Endothelial cell of umbilical vein (primary cell): Measurements from ENCODE around the gene P2RX4. TPM values are rescaled to one million over a fixed set of nuclear protein-coding genes. Genes with fewer than 3 reads are reported as not detected.

Experiments
- BruUV-seq: library from RNA; stranded (reverse); fragments of 400-500 nt; replicated peaks from 2 replicates; lab custom pipeline; 2021; lab: Mats Ljungman, UMichigan
- CTCF ChIA-PET: fragments of 300-600, 350-600 bp; sonication (Branson Sonifier 250); formaldehyde crosslinking; loops from one replicate; lab custom pipeline; 2021; ENCODE audit warnings: antibody characterized with exemption, inconsistent platforms; lab: Charles Lee
- POLR2A ChIA-PET: fragments of 300-600, 350-600 bp; sonication (Branson Sonifier 250); formaldehyde crosslinking; loops from one replicate; lab custom pipeline; 2021; ENCODE audit warnings: antibody characterized with exemption, inconsistent platforms; lab: Charles Lee
- DNase-seq: peaks from one replicate; pipeline ENCODE4 v3.0.0-alpha.2; 2011; ENCODE audit warnings: low read depth, low spot score
- FAIRE-seq: peaks from 2 replicates; lab custom pipeline; 2011; peaks lifted over from hg19 to GRCh38; lab: Jason Lieb, UNC
- H2AFZ ChIP-seq: 2 replicates; pipeline ENCODE4 v1.6.0; 2012; ENCODE audit warnings: low read depth, low read length, control low read depth, inconsistent platforms
- H3K27ac ChIP-seq: 2 replicates; pipeline ENCODE4 v1.5.1; 2011; ENCODE audit warnings: low read depth, mild to moderate bottlenecking, control low read depth, low read length, moderate library complexity; ENCODE audit not compliant: insufficient read depth
- H3K27me3 ChIP-seq, 2 experiments: 2 replicates each; pipeline versions ENCODE4 v1.6.0 to v1.6.1; 2011; ENCODE audit warnings: low read length in 2 of 2, mixed read lengths in 1 of 2; ENCODE audit not compliant: control insufficient read depth in 2 of 2, insufficient read depth in 2 of 2
- H3K36me3 ChIP-seq, 2 experiments: 2 replicates in 1 of 2; 3 replicates in 1 of 2; pipeline ENCODE4 v1.5.1; 2011; ENCODE audit warnings: low read length in 2 of 2, mild to moderate bottlenecking in 1 of 2, moderate library complexity in 1 of 2; ENCODE audit not compliant: control insufficient read depth in 2 of 2, insufficient read depth in 2 of 2; ENCODE audit errors: extremely low read depth in 1 of 2
- H3K4me1 ChIP-seq: 3 replicates; pipeline ENCODE4 v1.5.1; 2011; ENCODE audit warnings: mild to moderate bottlenecking, low read length; ENCODE audit not compliant: control insufficient read depth, insufficient read depth; ENCODE audit errors: extremely low read depth
- H3K4me2 ChIP-seq: 2 replicates; pipeline ENCODE4 v1.6.1; 2011; ENCODE audit warnings: low read length, control low read depth, mixed read lengths; ENCODE audit not compliant: insufficient read depth
- H3K4me3 ChIP-seq, 3 experiments: fragments of 200-600 bp in 1 of 3; sonication (generic), shearing (Covaris generic) in 1 of 3; replicated peaks in 1 of 3; 2 replicates each; pipeline ENCODE4 v1.5.1; 2011 to 2016; ENCODE audit warnings: control low read depth in 3 of 3, low read length in 3 of 3, mild to moderate bottlenecking in 2 of 3, inconsistent platforms in 1 of 3, low read depth in 1 of 3, moderate library complexity in 1 of 3; ENCODE audit not compliant: insufficient read depth in 1 of 3
- H3K79me2 ChIP-seq: 2 replicates; pipeline ENCODE4 v1.6.0; 2012; ENCODE audit warnings: low read length, inconsistent platforms; ENCODE audit not compliant: control insufficient read depth, insufficient read depth
- H3K9ac ChIP-seq: replicated peaks from 2 replicates; pipeline ENCODE3; 2011; ENCODE audit warnings: low read length, control low read depth; ENCODE audit not compliant: insufficient read depth; ENCODE audit errors: extremely low read depth
- H3K9me1 ChIP-seq: replicated peaks from 3 replicates; pipeline ENCODE4 v1.6.0; 2011; ENCODE audit warnings: mild to moderate bottlenecking, low read length; ENCODE audit not compliant: control insufficient read depth, insufficient read depth; ENCODE audit errors: extremely low read depth
- H3K9me3 ChIP-seq: replicated peaks from 2 replicates; pipeline ENCODE4 v1.5.1; 2012; ENCODE audit warnings: low read length, inconsistent platforms; ENCODE audit not compliant: control insufficient read depth, insufficient read depth
- H4K20me1 ChIP-seq: replicated peaks from 2 replicates; pipeline ENCODE3; 2011; ENCODE audit warnings: mild to moderate bottlenecking, low read length; ENCODE audit not compliant: control insufficient read depth, insufficient read depth; ENCODE audit errors: extremely low read depth
- EZH2 ChIP-seq: IDR thresholded peaks from 2 replicates; pipeline ENCODE4 v1.6.1; 2012; ENCODE audit warnings: borderline replicate concordance, low read depth, mild to moderate bottlenecking, moderate library complexity, low read length, inconsistent platforms; ENCODE audit not compliant: severe bottlenecking
- FOS ChIP-seq: IDR thresholded peaks from 2 replicates; pipeline ENCODE4 v1.6.1; 2011; ENCODE audit warnings: mild to moderate bottlenecking, low read length, moderate library complexity, borderline replicate concordance; ENCODE audit not compliant: insufficient read depth
- GATA2 ChIP-seq: IDR thresholded peaks from 2 replicates; pipeline ENCODE4 v1.7.0; 2011; ENCODE audit warnings: low read depth, mild to moderate bottlenecking, moderate library complexity, mixed read lengths, low read length; ENCODE audit not compliant: insufficient read length, insufficient read depth
- JUN ChIP-seq: IDR thresholded peaks from 2 replicates; pipeline ENCODE4 v1.6.1; 2011; ENCODE audit warnings: borderline replicate concordance, low read depth; ENCODE audit not compliant: insufficient read length, insufficient read depth
- MYC ChIP-seq: IDR thresholded peaks from one replicate; pipeline ENCODE4 v1.6.1; 2011; ENCODE audit warnings: mild to moderate bottlenecking, low read depth, low read length
- POLR2A ChIP-seq: IDR thresholded peaks from 2 replicates; pipeline ENCODE4 v1.6.1; 2012; ENCODE audit warnings: low read depth, mild to moderate bottlenecking, control low read depth, low read length
- POLR2AphosphoS5 ChIP-seq: IDR thresholded peaks from 2 replicates; pipeline ENCODE4 v1.6.1; 2012; ENCODE audit warnings: low read depth, mild to moderate bottlenecking, control low read depth, low read length, moderate library complexity; ENCODE audit not compliant: insufficient read depth
- dilution Hi-C: fragments of 300-500 bp; cut with MboI; formaldehyde crosslinking; loops from one replicate; pipeline ENCODE4 v1.15.0; 2019; ENCODE audit warnings: low sequenced_read_pairs; ENCODE audit not compliant: extremely low pct_ligation_motif_present
- intact Hi-C: fragments of 100-400 bp; cut with micrococcal nuclease; formaldehyde crosslinking; loops from one replicate; pipeline ENCODE4 v1.10.0; 2022
- polyA plus RNA-seq, 4 experiments: library from polyadenylated mRNA; depleted of rRNA in 3 of 4; stranded (reverse) in 3 of 4; unstranded in 1 of 4; fragments of >200 nt; gene quantifications; 2 replicates each; pipeline versions ENCODE4 v1.2.1 to v1.2.3, GENCODE V29; 2011 to 2012; ENCODE audit warnings: missing spikeins in 1 of 4
- total RNA-seq: library from RNA; stranded (reverse); gene quantifications from 2 replicates; pipeline ENCODE4 v1.2.3, GENCODE V29; 2021
- TF ChIP-seq, protein P1 (sequence below): IDR thresholded peaks from 2 replicates; pipeline ENCODE4 v1.6.1; 2011; ENCODE audit not compliant: insufficient read depth, insufficient read length
- TF ChIP-seq, protein P2 (sequence below), 2 donors: IDR thresholded peaks; 1 replicate in 1 of 2; 2 replicates in 1 of 2; pipeline ENCODE4 v1.5.1; 2011; ENCODE audit warnings: low read length in 2 of 2, mild to moderate bottlenecking in 2 of 2, moderate library complexity in 2 of 2, control low read depth in 1 of 2, inconsistent platforms in 1 of 2, low read depth in 1 of 2; ENCODE audit not compliant: insufficient read depth in 1 of 2; ENCODE audit errors: extremely low read depth in 1 of 2

P2RX4 gene
- total and polyA plus RNA-seq, 2 donors (not counting 3 experiments of a cell fraction or from before 2014, with no cell fraction given), result 92.8 to 116 TPM

DNA sequence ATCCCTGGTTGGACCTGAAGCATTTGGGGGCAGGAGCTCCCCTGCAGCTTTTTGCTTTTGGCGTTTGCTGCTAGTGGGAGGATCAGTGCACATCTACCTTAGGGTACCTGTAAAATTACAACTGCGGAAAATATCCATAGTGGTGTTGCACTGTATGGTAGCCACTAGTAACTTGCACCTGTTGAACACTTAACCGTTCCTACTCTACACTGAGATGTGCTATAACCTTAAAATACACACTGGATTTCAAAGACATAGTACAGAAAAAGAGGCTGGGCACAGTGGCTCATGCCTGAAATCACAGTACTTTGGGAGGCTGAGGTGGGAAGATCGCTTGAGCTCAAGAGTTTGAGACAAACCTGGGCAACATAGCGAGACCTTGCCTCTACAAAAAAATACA is 2.9 kb downstream of the P2RX4 start:
- FAIRE-seq (no peak), DNase-seq (no peak)
- Histone ChIP-seq H3K36me3 (peaks cover 0 to 3% of the 10 kb centered on the region in 2 experiments), H3K4me2 (no peak overlapping the region), H3K4me3 (no peak overlapping the region), H3K4me1 (peaks cover 19% of the 10 kb centered on the region), H3K79me2 (no peaks in the 10 kb centered on the region), H3K9me3 (no peaks in the 10 kb centered on the region), H4K20me1 (no peaks in the 10 kb centered on the region), H3K9ac (no peak overlapping the region), H3K9me1 (no peaks in the 10 kb centered on the region), H3K27ac (no peak overlapping the region), H2AFZ (no peak overlapping the region), H3K27me3 (no peaks in the 10 kb centered on the region)
- POLR2A ChIA-PET, result no interaction called here
- TF ChIP-seq POLR2A (no peak), MYC (no peak), FOS (no peak), EZH2 (no peak), POLR2AphosphoS5 (no peak), JUN (no peak), GATA2 (no peak)
- TF ChIP-seq, protein P1, sequence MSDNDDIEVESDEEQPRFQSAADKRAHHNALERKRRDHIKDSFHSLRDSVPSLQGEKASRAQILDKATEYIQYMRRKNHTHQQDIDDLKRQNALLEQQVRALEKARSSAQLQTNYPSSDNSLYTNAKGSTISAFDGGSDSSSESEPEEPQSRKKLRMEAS, result no peak
- TF ChIP-seq, protein P2, sequence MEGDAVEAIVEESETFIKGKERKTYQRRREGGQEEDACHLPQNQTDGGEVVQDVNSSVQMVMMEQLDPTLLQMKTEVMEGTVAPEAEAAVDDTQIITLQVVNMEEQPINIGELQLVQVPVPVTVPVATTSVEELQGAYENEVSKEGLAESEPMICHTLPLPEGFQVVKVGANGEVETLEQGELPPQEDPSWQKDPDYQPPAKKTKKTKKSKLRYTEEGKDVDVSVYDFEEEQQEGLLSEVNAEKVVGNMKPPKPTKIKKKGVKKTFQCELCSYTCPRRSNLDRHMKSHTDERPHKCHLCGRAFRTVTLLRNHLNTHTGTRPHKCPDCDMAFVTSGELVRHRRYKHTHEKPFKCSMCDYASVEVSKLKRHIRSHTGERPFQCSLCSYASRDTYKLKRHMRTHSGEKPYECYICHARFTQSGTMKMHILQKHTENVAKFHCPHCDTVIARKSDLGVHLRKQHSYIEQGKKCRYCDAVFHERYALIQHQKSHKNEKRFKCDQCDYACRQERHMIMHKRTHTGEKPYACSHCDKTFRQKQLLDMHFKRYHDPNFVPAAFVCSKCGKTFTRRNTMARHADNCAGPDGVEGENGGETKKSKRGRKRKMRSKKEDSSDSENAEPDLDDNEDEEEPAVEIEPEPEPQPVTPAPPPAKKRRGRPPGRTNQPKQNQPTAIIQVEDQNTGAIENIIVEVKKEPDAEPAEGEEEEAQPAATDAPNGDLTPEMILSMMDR (IDR thresholded peaks at IDR 0.05; ENCODE audit: extremely low read depth in 1 of 2, insufficient read depth in 1 of 2, low read depth in 1 of 2, low read length in 2 of 2), result no peak
- BruUV-seq, result no TSS peak
- intact Hi-C loops (loop anchor here (5.0 kb wide), 1 partner anchor 151 kb away; no protein-coding TSS in a partner anchor), dilution Hi-C loops (no loop called here)
- CTCF ChIA-PET, result no interaction called here
